Gastrocnemius medialis (tissue), 4 donors: ENCODE data around the gene CIDEB. TPM values are rescaled to one million over a fixed set of nuclear protein-coding genes. Genes with fewer than 3 reads are reported as not detected.

Experiments used
- ATAC-seq, 2 donors: fragments of 150-250 bp; one replicate each; pipeline ENCODE4 v1.9.1; 2016
- DNase-seq, 2 donors: peaks; one replicate each; pipeline ENCODE4 v3.0.0-alpha.2; 2019
- H3K27ac ChIP-seq, 4 donors: fragments of 200-600 bp; sonication (generic); 1 replicate in 1 of 4; 2 replicates in 3 of 4; pipeline ENCODE4 v1.5.1; 2016 to 2018; ENCODE audit warnings: mild to moderate bottlenecking in 2 of 4, moderate library complexity in 1 of 4
- H3K27me3 ChIP-seq, 3 donors: fragments of 200-600 bp; sonication (generic) in 2 of 3; 1 replicate in 1 of 3; 2 replicates in 2 of 3; pipeline versions ENCODE4 v1.5.1 to v1.6.0; 2016 to 2019; ENCODE audit warnings: mild to moderate bottlenecking in 1 of 3, moderate library complexity in 1 of 3
- H3K36me3 ChIP-seq, 2 donors: fragments of 200-600 bp; sonication (generic) in 1 of 2; one replicate each; pipeline ENCODE4 v1.5.1; 2017 to 2018
- H3K4me1 ChIP-seq, 2 donors: fragments of 200-600 bp; sonication (generic) in 1 of 2; one replicate each; pipeline ENCODE4 v1.5.1; 2016 to 2017; ENCODE audit warnings: mild to moderate bottlenecking in 2 of 2
- H3K4me3 ChIP-seq, 4 donors: fragments of 200-600 bp; sonication (generic) in 3 of 4; 1 replicate in 1 of 4; 2 replicates in 3 of 4; pipeline ENCODE4 v1.5.1; 2016 to 2019; ENCODE audit warnings: mild to moderate bottlenecking in 2 of 4
- H3K9me3 ChIP-seq, 3 donors: fragments of 200-600 bp; sonication (generic) in 2 of 3; 1 replicate in 1 of 3; 2 replicates in 2 of 3; pipeline ENCODE4 v1.5.1; 2016 to 2019
- CTCF ChIP-seq, 5 experiments: fragments of 450-650 bp in 3 of 5; fragments of 200-600 bp in 2 of 5; sonication (generic) in 2 of 5; IDR thresholded peaks in 4 of 5; conservative IDR thresholded peaks in 1 of 5; 1 replicate in 4 of 5; 2 replicates in 1 of 5; pipeline ENCODE4 v1.5.1; 2016 to 2019; ENCODE audit warnings: antibody characterized with exemption in 5 of 5, mild to moderate bottlenecking in 3 of 5, moderate library complexity in 3 of 5
- POLR2A ChIP-seq, 2 donors: fragments of 450-650 bp; IDR thresholded peaks; one replicate each; pipeline ENCODE4 v1.6.1; 2017; ENCODE audit warnings: antibody characterized with exemption in 2 of 2, mild to moderate bottlenecking in 2 of 2, moderate library complexity in 2 of 2
- in situ Hi-C, 4 donors: fragments of 200-750 bp; cut with MboI; loops; one replicate each; pipeline versions ENCODE4 v1.15.0 to v1.8.0; 2017; ENCODE audit warnings: low sequenced_read_pairs in 4 of 4
- intact Hi-C: fragments of 100-400 bp; cut with DNase I; formaldehyde crosslinking; loops from one replicate; pipeline ENCODE4 v1.15.1; 2023; ENCODE audit warnings: low total_unique reads
- total RNA-seq, 4 donors: library from RNA; depleted of rRNA; stranded (reverse); fragments of >200 nt; gene quantifications; one replicate each; pipeline versions ENCODE4 v1.1.0 to v1.2.3, GENCODE V29; 2016

CIDEB gene
- total RNA-seq, 4 donors from 2014 or later, result 0.39 to 1.5 (median 0.88) TPM

- H3K27me3 ChIP-seq, result no peaks in the 10 kb centered on the region
- no peak for ATAC-seq
- no peak overlapping the region for H3K27ac ChIP-seq
- no peak for DNase-seq
- in situ Hi-C loops (no loop called here), intact Hi-C loops (no loop called here)
- H3K36me3 ChIP-seq, result peaks cover 0 to 13% of the 10 kb centered on the region in 2 donors
- H3K4me3 ChIP-seq, result no peak overlapping the region
- TF ChIP-seq POLR2A (IDR thresholded peaks at IDR 0.05), result no peak
- TF ChIP-seq CTCF (IDR thresholded peaks at IDR 0.05 in 4 of 5, conservative IDR thresholded peaks at IDR 0.05 in 1 of 5), result no peak
- H3K9me3 ChIP-seq, result no peaks in the 10 kb centered on the region
- H3K4me1 ChIP-seq, result peaks cover 4 to 6% of the 10 kb centered on the region in 2 donors
Observed at GRCh38 chr14:24273422-24273998, 34.3 kb downstream of the CIDEB start.

DNA sequence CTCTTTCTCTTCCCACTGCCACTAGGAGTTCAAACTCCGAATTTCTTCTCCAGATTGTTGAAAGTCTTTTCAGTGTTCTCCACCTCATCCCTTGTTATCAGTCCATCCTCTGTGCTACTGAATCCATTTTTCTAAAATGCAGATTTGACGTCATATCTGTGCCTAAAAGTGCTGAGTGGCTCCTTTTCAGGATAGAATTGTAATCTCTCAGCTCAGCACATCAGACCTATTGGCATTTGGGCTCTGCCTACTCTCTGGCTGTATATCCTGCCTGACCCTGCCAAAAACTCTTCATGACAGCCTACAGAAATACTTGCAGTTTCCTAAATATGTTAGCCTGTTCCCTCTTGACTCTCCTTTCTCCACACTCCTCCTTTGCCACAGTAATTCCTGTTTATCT is 35.3 kb downstream of the CIDEB start:
- H3K27me3 ChIP-seq, result no peaks in the 10 kb centered on the region
- H3K4me3 ChIP-seq, result no peak overlapping the region
- no peak for ATAC-seq
- H3K9me3 ChIP-seq, result no peaks in the 10 kb centered on the region
- in situ Hi-C loops (no loop called here), intact Hi-C loops (no loop called here)
- no peak for DNase-seq
- H3K27ac ChIP-seq, result no peak overlapping the region
- TF ChIP-seq POLR2A (IDR thresholded peaks at IDR 0.05) (no peak), CTCF (IDR thresholded peaks at IDR 0.05 in 4 of 5, conservative IDR thresholded peaks at IDR 0.05 in 1 of 5) (no peak)
- peaks cover 0 to 20% of the 10 kb centered on the region in 2 donors for H3K36me3 ChIP-seq
- H3K4me1 ChIP-seq, result peaks cover 4 to 6% of the 10 kb centered on the region in 2 donors

GRCh38 chr14:24271834-24272263 is 35.9 kb downstream of the CIDEB start:
- DNase-seq, result no peak
- H3K27ac ChIP-seq, result peak overlapping the region; percentile 87 to 99 (median 98)
- intact Hi-C loops (loop anchor here (1.0 kb wide), 3 partner anchors 30 to 40 kb away; partner anchors contain the start of genes GMPR2, LTB4R, NEDD8 and TINF2), in situ Hi-C loops (no loop called here)
- H3K27me3 ChIP-seq, result no peaks in the 10 kb centered on the region
- H3K4me1 ChIP-seq, result peaks cover 4 to 6% of the 10 kb centered on the region in 2 donors
- TF ChIP-seq CTCF (IDR thresholded peaks at IDR 0.05 in 4 of 5, conservative IDR thresholded peaks at IDR 0.05 in 1 of 5) (no peak), POLR2A (IDR thresholded peaks at IDR 0.05) (no peak)
- ATAC-seq, result no peak
- H3K9me3 ChIP-seq, result no peaks in the 10 kb centered on the region
- peaks cover 0 to 26% of the 10 kb centered on the region in 2 donors for H3K36me3 ChIP-seq
- peak overlapping the region; percentile 78 to 98 (median 94) for H3K4me3 ChIP-seq

DNA sequence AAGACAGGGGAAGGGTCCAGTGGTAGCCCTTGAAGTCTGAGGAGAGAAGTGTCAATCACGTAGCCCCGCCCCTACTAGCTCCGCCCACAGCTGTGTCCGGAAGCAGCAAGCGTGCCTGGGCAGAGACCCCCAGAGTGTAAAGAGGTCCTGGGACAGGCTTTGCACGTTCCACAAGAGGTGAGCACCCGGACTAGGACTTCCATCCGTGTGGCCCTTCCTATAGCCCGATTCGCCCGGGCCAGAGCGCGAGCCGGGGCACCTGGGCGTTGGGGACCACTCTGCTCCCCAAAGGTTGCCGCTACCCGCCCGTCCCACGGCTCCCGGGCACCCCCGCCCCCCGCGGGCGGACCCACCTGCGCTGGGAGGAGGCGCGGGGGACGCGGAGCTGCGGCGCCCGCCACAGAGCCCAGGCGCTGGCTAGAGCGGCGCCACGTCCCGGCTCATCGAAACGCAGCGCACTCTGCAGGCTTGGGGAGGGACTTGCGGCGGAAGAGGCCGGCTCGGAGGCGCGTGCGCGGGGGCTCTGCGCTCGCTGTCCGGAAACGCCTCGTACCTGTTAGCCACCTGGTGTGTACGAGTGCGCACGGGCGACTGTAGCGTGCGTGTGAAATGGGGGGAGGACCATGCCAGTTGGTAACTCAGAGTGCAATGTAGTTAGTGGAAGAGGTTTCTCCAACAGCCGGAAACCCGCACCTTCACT is 36.5 kb downstream of the CIDEB start, which contains the start of gene RABGGTA:
TSS of gene RABGGTA (minus strand) at position 464 of the 700 bp plus-strand sequence. CDS start 482 bp downstream, outside the sequence.
- H3K27me3 ChIP-seq, result no peaks in the 10 kb centered on the region
- intact Hi-C loops (loop anchor here (1.0 kb wide), 3 partner anchors 29 to 40 kb away; partner anchors contain the start of genes GMPR2, LTB4R, NEDD8 and TINF2), in situ Hi-C loops (no loop called here)
- ATAC-seq, result peak; percentile 95 to 97
- peaks cover 0 to 32% of the 10 kb centered on the region in 2 donors for H3K36me3 ChIP-seq
- TF ChIP-seq POLR2A (IDR thresholded peaks at IDR 0.05) (peak; percentile 35 to 48), CTCF (IDR thresholded peaks at IDR 0.05 in 4 of 5, conservative IDR thresholded peaks at IDR 0.05 in 1 of 5) (peak; percentile 42 to 82 (median 70))
- H3K4me3 ChIP-seq, result peak within 1 kb of the TSS; percentile 78 to 98 (median 94)
- peak within 1 kb of the TSS; percentile 87 to 99 (median 98) for H3K27ac ChIP-seq
- no peaks in the 10 kb centered on the region for H3K9me3 ChIP-seq
- H3K4me1 ChIP-seq, result peaks cover 4 to 6% of the 10 kb centered on the region in 2 donors
- DNase-seq, result peak; percentile 65 to 81
